ENCODE results near the gene ZFAND3.
"Not testable (repeated sequence)": the region's sequence is repeated elsewhere in the genome, so short reads cannot be mapped to it uniquely, and the experiment has no call there.

ZFAND3 gene

DNA sequence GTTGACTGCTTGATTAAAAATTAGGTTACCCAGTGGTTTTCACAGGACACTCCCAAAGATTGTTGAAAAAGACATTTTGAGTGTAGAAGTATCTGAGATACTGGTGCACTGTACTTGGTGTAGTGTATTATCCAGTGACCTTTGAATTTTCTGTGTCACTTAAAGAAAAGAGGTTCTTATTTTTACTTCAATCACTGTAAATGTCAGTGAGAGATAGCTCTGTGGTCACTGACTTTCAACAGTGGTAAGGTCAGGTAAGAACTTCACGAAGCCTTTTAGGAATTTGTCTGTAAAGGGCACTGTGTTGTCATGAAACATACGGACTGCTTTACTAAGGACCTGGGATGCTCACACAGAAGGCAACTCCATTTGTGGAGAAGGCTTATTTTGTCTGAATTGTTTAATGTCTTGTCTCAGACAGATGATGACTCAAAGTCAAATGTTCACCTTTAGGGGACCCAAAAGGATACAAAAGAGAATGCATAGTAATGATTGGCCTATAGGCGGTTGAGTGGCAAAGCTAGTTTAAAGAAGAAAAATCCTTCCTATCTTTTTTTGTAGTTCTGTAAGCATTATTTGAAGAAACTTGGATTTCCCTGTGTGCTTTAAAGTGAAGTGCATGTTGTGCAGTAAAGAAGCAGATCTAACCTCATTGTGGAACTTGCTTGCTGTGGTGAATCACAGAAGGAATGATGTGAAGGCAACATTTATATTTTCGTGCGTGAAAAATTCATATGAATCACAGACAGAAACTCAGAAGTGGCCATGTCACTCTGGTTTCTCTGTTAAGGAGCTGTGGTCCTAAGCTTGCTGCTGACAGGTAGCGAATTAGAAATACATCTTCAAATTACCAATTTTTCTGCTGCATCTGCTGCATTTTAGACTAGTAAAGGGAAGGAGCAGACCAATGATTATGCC is 47.3 kb downstream of the ZFAND3 start:
- no peak for DNase-seq

DNA sequence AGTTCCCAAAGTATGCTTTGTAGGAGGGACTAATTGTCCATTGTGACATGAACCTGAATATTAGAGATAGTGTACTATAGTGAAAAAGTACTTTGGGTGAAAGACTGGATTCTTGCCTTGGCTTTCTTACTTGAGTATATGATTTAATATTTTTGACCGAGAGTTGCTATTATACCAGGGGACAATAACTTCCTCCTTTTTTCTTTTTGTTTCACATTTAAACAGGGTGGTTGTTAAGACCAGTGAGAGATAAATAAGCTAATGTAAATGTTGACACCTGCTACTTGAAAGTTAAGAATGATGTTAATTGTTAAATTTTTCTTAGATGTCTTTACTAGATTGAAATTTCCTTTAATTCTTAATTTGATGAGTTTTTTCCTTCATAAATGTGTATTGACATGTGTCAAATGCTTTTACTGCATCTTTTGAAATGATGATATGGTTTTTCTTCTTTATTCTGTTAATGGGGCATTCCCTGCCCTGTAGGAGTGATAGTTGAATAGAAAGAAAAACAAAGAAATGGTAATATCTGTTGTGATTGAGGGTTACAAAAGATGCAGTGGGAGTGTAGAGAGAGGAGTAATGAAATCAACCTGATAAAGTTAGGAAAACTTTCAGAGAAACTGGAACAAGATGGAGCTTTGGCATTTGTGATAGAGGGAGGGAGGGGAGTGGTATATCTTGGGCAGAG is 48.4 kb downstream of the ZFAND3 start:
- DNase-seq, result no peak

DNA sequence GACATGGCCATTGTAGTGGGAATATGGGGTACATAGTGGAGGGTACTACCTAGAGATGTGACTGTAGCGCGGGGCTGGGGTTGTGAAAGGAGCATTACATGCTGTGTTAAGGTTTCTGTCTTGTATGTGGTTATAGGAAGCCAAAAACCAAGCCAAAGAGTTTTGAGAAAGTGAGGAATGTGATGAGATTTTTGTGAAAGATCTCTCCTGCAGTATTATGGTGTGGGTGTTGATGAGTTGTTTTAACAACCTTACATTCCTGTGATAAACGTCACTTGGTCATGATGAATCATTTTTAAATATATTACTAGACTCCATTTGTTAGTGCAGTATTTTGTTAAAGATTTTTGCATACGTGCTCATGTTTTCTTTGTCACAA is 48.9 kb downstream of the ZFAND3 start:
- DNase-seq, result no peak

DNA sequence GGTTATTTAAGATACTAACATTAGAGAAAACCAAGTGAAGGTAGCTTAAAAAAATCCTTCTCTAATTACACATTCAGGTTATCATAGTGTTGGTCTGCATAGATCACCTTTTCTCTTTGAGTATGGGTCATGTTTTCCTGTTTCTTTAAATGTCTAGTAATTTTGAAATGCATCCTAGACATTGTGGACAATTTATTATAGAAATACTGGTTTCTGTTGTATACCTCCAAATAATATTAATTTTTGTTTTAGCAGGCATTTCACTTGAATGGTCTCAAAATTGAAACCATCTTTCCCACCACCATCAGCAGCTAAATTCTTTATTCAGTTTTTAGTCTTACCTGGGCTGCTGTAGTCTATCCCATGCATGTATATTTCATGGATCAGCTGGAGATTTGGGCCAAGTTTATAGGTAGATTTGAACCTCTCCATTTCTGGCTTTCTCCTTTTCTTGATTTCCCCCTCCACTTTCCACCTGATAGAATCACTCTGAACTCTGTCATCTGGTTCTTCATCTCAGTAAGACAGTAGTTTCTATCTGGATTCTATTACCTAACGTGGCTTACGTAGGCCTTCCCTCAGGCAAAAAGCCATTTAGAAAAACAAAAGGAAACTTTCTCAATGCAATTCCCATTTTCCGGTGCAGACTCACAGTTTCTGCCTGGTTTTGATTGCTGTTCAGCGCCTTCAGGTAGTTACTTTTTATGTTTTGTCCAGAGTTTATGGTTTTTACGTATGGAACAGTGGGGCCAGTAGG is 52.3 kb downstream of the ZFAND3 start:
- no peak for DNase-seq

DNA sequence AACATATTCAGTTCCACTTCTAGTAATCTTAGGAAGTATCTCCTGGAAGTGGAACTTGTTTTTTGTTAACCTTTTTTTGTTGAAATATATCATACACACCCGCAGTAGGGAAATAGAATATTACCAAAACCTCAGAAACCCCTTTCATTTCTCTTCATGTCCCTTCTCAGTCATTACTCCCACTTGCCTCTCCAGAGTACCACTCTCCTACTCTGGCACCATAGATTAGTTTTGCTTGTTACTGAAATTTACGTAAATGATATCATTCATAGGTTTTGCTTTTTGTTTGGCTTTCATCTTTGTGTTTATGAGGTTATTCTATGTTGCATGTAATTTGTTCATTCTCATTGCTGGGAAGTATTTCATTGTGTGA is 52.8 kb downstream of the ZFAND3 start:
- no peak for DNase-seq

DNA sequence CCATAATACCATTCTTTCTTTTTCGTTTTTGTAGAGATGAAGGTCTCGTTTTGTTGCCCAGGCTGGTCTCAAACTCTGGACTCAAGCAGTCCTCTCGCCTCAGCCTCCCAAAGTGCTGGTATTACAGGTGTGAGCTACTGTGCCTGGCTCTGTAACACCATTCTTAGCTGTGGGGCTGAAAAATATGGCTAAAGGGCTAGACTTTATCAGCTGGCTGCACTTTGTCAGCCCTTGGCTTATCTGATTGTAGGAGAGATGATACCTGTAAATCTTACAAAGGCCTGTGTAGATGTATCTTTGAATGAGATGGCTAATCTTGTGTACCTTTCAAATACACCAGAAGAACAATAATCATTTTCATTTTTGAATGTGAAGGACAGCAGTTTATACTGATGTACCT is 55.2 kb downstream of the ZFAND3 start:
- no peak for DNase-seq

DNA sequence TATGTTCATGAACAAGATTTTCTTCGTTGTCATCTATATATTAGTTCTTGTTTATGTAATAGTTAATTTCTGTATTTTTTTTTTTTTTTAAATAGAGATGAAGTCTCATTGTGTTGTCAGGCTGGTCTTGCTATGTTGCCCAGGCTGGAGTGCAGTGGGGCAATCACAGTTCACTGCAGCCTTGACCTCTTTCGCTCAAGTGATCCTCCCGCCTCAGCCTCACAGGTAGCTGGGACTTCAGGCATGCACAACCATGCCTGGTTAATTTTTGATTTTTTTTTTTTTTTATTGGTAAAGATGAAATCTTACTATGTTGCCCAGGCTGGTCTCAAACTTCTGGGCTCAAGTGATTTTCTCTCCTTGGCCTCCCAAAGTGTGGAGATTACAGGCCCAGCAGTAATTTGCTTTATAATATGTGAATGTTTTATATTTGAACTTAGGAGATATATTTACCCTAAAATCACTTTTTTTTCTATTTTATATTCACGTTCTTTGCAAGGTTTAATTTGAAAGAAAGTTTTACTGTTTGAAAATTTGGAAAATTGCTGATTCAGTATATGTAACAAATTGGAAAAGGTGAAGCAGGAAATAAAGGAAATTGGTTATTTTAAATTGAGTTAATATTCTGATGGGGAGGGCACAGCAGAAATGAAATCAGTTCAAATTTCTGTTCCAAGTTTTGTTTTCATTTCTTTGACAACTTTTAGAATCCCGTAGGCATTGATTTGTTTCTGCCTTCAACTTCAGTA is 56.2 kb downstream of the ZFAND3 start:
- no peak for DNase-seq

DNA sequence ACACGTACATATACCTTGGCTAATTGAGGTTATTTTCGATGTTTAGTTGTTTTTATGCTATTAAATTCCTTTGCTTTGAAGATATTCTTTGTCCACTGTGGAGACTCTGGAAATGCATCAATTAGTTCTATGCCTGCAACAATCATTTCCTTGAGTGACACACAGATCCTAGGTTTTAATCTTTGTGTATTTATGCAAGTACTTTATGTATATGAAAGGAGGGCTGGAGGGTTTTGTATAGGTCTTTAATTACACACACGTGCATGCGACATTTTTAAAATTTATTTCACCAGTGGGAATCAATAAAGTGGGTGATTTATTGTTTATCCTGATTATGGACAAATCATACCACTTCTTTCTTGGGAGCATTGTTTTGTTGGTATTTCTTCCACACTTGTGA is 57.3 kb downstream of the ZFAND3 start:
- DNase-seq, result no peak

DNA sequence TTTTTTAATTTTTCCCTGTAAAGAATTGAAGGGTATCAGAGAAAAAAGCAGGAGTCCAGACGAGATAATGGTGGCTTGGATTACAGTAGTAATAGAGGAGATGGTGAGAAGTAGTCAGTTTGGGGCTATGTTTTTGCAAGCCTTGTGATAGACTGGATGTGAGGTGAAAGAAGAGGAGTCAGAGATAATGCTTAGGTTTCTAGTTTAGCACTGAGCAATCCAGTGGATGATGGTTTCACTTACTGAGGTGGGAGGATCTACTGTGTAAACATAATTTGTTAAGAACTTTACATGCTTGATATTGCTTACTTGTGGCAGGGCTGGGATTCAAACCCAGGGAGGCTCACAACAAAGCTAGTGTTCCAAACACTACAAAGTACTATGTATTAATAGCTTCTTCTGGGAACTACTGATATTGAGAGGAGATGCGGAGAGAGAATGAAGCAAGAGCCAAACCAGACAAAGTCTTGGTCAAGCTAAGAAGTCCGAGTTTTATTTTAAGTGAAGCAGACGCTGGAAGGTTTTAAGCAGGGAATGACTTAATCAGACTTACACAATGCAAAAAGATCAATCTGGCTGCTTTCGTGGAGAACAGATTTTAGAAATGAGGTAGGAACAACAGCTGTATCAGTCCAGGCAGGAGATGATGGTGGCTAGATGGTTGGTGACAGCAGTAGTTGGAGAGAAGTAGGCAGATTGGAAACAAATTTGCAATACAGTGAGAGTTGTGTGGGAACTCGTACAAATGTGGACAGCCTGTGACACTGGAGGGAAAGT is 58.0 kb downstream of the ZFAND3 start:
- no peak for DNase-seq

DNA sequence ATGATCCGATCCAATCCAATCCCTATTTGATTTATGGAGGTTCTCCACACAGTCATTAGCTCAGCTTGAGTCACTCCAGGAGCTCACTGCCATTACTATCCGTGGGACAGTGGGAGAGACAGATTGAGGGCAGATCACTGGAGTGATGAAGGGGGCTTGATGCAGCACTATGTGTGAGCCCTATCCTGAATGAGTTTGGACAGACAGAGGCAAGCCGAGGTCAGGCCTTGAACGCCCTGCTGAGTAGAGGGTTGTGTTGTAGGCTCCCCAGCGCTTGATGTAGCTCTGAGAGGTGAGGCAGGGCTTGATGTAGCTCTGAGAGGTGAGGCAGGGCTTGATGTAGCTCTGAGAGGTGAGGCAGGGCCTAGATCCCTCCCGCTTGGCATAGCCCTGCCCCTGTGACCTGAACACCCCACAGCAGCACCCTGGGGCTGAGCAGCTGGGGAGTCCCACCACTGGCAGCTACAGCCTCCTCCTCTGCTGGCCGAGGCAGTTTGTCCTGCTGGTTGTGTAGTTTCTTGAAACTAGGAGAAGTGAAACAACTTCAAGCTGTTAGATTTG is 58.7 kb downstream of the ZFAND3 start:
- DNase-seq, result no peak

DNA sequence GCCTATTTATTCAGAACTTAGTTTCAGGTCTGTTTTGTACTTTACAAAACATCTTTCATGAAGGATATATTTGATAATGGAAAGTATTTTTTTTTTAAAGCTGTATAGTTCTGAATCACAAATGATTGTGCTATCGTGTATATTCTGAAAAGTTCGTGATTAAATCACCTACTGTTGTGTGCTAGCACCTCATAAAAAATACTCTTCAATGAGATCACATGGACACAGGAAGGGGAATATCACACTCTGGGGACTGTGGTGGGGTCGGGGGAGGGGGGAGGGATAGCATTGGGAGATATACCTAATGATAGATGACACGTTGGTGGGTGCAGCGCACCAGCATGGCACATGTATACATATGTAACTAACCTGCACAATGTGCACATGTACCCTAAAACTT is 61.1 kb downstream of the ZFAND3 start:
- not testable (repeated sequence) for DNase-seq

DNA sequence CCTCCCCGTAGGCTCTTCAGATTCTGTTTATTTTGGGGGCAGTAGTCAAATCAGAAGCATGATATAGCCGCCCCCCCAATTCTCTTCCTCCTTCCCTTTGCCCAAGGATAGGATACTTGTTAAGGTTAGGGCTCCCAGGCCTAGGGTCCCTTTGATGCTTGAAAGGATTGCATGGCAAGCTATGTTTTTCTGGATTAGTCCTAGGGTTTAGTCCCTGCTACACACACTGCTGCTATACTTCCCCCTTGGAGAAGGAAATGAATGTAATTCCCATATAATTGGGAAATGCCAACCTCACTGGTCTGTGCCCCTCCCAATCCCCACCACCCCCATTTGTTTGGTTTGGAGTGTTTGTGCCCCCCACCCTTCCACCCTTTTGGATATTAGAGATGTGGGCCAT is 62.8 kb downstream of the ZFAND3 start:
- no peak for DNase-seq

DNA sequence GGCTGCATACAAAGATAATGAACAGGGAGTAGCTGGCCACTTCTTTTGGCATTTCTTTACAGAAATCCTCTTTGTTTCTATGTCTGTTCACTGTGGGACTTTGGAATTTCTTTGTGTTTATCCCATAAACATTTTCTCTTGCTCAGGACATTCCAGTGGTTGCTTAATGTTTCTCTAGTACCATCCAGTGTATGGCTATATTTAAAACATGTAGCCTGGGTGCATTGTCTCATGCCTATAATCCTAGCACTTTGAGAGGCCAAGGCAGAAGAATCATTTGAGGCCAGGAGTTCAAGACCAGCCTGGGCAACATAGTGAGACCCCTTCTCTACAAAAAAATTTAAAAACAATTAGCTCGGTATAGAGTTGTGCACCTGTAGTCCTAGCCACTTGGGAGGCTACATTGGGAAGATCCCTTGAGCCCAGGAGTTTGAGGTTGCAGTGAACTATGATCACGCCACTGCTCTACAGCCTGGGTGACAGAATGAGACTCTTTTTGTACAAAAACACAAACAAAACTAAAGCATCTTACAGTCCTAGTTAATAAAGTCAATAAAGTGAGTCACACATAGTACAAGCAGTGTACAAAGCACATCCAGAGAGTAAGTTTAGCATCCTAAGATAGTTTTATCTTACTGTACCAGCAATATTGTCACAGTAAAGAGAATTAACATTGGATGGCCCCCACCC is 63.3 kb downstream of the ZFAND3 start:
- DNase-seq, result no peak

DNA sequence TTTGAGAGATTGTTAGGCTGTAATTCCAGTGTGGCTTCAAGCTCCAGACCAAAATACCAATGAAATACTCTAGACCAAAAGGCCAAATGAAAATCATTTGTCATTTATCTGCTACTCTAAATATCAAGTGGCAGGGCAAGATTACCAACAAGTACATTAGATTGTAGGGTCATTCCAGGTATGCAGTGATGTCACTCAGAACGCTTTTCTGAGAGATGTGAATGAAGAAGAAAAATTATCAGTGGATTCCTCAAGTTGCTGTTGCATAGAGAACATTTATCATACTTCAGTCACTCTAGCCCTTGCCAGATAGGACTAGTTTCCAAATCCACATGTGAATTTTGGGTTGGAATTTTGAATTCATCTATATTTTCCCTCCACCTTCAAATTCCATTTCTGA is 65.0 kb downstream of the ZFAND3 start:
- DNase-seq, result no peak

DNA sequence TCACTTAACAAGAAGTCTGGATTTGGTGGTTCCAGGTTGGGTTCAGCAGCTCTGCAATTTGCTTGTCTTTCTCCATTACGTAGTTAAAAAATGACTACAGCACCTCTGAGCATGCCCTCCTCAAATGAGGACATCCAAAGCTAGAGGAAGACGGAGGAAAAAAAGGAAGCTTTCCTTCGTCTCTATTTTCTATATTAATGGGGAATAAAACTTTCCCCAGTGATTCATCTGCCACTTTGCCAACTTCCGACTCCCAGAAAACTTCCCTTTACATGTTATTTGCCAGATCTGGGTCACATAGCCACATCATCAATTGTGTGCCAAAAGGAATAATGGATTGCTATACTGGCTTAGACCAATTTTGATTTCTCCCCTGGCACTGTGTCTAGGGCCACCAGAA is 69.5 kb downstream of the ZFAND3 start:
- DNase-seq, result no peak

DNA sequence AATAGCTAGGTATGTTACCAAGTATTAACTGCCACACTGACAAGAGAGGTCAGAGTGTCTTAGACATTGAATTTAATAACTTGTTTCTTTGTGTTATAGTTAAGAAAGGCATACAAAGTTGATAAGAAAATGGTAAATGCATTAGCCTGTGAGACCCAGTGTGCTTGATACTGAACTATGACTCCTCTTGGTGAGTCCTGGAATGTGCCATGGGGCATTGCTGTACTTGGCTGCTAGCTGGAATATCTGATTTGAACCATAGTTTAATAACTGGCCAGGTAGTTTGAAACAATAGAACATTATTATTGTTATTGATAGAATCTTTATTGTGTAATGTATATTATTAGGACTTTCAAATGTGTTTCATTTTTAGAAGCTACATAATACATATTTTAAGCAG is 70.0 kb downstream of the ZFAND3 start:
- DNase-seq, result no peak

DNA sequence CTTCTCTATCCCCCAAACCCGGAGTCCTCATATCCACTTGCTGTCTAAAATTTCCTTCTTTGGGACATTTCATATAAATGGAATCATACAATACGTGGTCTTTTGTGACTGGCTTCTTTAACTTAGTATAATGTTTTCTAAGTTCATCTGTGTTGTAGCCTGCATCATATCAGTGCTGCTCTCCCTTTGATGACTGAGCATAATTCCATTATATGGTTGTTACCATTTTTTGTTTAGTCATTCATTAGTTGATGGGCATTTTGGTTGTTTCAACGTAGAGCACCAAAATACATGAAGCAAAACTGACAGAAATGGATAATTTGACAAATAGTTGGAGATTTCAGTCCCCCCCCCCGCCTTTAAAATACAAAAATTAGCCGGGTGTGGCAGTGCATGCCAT is 71.5 kb downstream of the ZFAND3 start:
- DNase-seq, result no peak

DNA sequence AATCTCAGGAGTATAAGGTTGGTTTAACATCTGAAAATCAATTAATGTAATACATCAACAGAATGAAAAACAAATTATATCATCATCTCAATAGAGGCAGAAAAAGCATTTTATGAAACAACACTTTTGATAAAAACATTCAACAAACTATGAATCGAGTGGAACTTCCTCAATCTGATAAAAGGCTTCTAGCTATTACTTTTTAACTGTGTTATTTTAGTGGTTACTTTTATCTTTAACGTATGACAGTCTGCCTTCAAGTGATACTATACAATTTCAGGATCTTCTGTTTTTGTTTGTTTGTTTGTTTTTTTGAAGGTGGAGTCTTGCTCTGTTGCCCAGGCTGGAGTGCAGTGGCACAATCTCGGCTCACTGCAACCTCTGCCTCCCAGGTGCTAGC is 73.7 kb downstream of the ZFAND3 start:
- no peak for DNase-seq

DNA sequence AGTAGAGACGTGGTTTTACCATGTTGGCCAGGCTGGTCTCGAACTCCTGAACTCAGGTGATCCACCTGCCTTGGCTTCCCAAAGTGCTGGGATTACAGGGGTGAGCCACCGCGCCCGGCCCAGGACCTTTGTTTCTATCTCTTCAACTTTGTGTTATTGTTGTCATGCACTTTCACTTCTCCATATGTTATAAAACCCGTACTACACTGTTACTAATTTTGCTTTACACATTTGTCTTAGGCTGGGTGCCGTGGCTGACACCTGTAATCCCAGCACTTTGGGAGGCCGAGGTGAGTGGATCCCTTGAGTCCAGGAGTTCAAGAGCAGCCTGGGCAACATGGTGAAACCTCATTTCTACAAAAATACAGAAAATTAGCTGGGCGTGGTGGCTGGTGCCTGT is 74.2 kb downstream of the ZFAND3 start:
- not testable (repeated sequence) for DNase-seq

DNA sequence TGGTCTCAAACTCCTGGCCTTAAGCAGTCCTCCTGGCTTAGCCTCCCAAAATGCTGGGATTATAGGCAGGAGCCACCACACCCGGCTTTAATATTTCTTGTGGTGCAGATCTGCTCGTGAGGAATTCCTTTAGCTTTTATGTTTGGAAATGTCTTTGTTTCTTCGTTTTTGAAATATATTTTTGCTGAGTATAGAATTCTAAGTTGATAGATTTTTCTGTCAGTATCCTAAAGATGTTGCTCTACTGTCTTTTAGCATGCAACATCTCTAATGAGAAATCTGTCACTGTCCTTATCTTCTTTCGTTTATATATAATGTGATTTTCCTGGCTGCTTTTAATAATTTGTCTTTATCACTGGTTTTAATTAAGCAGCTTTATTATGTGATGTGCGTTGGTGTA is 75.1 kb downstream of the ZFAND3 start:
- DNase-seq, result no peak

DNA sequence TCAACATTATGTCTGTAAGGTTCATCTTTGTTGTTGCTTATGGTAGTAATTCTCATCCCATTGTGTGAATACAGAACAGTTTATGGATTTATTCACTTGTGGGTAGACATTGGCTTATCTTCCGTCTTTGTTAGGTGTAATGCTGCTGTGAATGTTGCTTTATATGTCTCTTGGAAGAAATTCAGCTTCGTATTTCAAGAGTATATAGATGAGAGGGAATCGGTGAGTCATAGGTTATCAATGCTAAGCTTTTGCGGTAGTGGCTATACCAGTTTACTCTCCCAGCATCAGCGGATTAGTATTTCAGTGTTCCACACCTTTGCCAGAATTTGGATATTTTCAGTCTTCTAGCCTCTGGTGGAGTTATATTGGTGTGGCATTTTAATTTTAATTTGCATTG is 77.8 kb downstream of the ZFAND3 start:
- no peak for DNase-seq
